GM23248 (cell line): ENCODE measurements around the gene GAS7.

Experiments
- EZH2 ChIP-seq: fragments of 200-600 bp; sonication (generic); IDR thresholded peaks from 2 replicates; pipeline ENCODE4 v1.6.1; 2018; ENCODE audit warnings: antibody characterized with exemption, mild to moderate bottlenecking; ENCODE audit not compliant: insufficient read depth, poor library complexity, severe bottlenecking
- EZH2phosphoT487 ChIP-seq: fragments of 200-600 bp; sonication (generic); IDR thresholded peaks from 2 replicates; pipeline ENCODE4 v1.6.1; 2018; ENCODE audit warnings: antibody characterized with exemption, moderate library complexity, mild to moderate bottlenecking, low read depth; ENCODE audit not compliant: insufficient read depth

DNA sequence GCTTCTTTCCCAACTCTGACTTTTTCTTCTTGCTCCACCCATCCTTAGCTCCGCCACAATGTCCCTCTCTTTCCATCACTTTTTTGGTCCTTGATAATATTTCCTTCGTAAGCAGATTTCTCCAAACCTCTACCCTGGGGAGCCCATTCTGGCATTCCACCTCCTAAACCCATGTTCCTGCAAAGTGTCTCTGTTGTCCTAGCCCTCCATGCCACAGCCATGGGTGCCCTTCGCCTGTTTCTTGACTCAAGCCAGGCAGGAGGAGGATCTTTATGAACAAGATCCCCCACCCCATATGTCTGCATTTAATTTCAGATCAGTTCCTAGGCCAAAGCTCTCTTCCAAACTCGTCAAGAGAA, 42.4 kb downstream of the GAS7 start:
- TF ChIP-seq EZH2 (no peak), EZH2phosphoT487 (no peak)
